Type B pancreatic cell (in vitro differentiated cells): Measurements from ENCODE around the gene MAN2C1. TPM values are rescaled to one million over a fixed set of nuclear protein-coding genes. Genes with fewer than 3 reads are reported as not detected.
A peak's percentile ranks its signal among the peaks of the same experiment; 100 is the strongest.

ENCODE experiments used
- DNase-seq: peaks from one replicate; pipeline ENCODE4 v3.0.0; 2021; ENCODE audit warnings: mixed read lengths; ENCODE audit not compliant: unreplicated experiment; ENCODE audit errors: extremely low spot score
- H3K27ac Mint-ChIP-seq: 2 replicates; pipeline ENCODE4 v1.8.0; 2021; ENCODE audit warnings: mild to moderate bottlenecking, mixed read lengths
- H3K27me3 Mint-ChIP-seq: 2 replicates; pipeline ENCODE4 v1.8.0; 2021; ENCODE audit warnings: mixed read lengths
- H3K36me3 Mint-ChIP-seq: 2 replicates; pipeline ENCODE4 v1.8.0; 2021; ENCODE audit warnings: mixed read lengths
- H3K4me1 Mint-ChIP-seq: one replicate; pipeline ENCODE4 v1.8.0; 2021; ENCODE audit warnings: mixed read lengths; ENCODE audit not compliant: unreplicated experiment
- H3K4me3 Mint-ChIP-seq: 2 replicates; pipeline ENCODE4 v1.8.0; 2021; ENCODE audit warnings: mild to moderate bottlenecking, mixed read lengths
- H3K9me3 Mint-ChIP-seq: 2 replicates; pipeline ENCODE4 v1.8.0; 2021; ENCODE audit warnings: mixed read lengths
- long read RNA-seq: library from polyadenylated mRNA; unstranded; transcript quantifications from one replicate; pipeline ENCODE4 v2.0.0, GENCODE V29; 2020
- total RNA-seq: library from RNA; stranded (reverse); gene quantifications from 2 replicates; pipeline ENCODE4 v1.2.1, GENCODE V29; 2021; ENCODE audit warnings: low replicate concordance
- TF ChIP-seq, protein P1 (sequence below): fragments of 200-600 bp; sonication (generic); conservative IDR thresholded peaks from 2 replicates; pipeline ENCODE4 v1.5.0; 2021; ENCODE audit warnings: antibody characterized with exemption, mild to moderate bottlenecking

MAN2C1 gene
- total RNA-seq: 143 and 220 TPM in 2 replicates
- long read RNA-seq, partial matches to known transcripts: 7 of 14 reads
- long read RNA-seq, other reads (novel, unspliced or antisense): 4 of 14 reads

DNA sequence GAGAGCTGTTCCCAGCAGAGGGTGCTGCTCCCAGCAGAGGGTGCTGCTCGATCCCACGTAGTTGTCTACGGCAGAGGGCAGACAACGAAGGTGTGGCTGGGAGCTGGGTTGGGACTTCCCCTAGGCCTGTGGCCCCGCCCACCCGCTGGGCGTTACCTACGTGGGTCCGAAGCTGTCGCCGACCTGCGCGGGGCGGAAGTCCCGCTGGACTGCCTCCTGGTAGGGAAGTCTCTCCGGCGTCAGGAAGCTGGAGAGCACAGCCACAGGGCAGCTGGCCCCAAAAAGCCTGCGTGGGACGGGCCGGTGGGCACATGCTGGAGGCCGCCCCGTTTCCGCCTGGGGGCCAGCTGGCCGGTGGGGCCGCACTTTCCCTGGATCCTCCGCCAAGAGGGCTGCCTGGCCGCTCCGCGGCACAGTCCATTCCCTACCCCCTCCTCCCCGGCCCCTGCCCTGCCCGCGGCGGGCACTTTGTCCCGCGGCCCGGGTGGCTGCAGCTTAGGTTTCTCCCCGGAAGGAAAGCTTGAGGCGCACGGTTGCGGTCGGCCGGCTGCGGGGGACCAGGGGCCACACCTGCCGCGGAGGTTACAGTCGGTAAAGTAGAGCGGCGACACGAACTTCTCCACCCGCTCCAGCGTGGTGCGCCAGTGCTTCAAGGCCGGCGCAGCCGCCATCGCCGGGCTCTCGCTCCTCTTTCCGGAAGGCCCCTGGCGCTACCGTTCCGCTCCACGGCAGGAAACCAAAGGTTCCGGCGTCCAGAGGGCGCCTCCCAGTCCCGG lies at the start of gene MAN2C1:
Gene MAN2C1 (minus strand): TSS at position 695 of the 776 bp plus-strand sequence. CDS start 24 bp downstream, at position 671.
- H3K4me3 Mint-ChIP-seq: peak within 1 kb of the TSS; percentile 93
- peaks cover 11% of the 10 kb centered on the region for H3K4me1 Mint-ChIP-seq
- TF ChIP-seq, protein P1, sequence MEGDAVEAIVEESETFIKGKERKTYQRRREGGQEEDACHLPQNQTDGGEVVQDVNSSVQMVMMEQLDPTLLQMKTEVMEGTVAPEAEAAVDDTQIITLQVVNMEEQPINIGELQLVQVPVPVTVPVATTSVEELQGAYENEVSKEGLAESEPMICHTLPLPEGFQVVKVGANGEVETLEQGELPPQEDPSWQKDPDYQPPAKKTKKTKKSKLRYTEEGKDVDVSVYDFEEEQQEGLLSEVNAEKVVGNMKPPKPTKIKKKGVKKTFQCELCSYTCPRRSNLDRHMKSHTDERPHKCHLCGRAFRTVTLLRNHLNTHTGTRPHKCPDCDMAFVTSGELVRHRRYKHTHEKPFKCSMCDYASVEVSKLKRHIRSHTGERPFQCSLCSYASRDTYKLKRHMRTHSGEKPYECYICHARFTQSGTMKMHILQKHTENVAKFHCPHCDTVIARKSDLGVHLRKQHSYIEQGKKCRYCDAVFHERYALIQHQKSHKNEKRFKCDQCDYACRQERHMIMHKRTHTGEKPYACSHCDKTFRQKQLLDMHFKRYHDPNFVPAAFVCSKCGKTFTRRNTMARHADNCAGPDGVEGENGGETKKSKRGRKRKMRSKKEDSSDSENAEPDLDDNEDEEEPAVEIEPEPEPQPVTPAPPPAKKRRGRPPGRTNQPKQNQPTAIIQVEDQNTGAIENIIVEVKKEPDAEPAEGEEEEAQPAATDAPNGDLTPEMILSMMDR: peak; percentile 75
- no peaks in the 10 kb centered on the region for H3K9me3 Mint-ChIP-seq
- H3K27me3 Mint-ChIP-seq: no peaks in the 10 kb centered on the region
- DNase-seq: peak; percentile 92
- peak within 1 kb of the TSS; percentile 94 for H3K27ac Mint-ChIP-seq
- H3K36me3 Mint-ChIP-seq: peaks cover 8% of the 10 kb centered on the region

DNA sequence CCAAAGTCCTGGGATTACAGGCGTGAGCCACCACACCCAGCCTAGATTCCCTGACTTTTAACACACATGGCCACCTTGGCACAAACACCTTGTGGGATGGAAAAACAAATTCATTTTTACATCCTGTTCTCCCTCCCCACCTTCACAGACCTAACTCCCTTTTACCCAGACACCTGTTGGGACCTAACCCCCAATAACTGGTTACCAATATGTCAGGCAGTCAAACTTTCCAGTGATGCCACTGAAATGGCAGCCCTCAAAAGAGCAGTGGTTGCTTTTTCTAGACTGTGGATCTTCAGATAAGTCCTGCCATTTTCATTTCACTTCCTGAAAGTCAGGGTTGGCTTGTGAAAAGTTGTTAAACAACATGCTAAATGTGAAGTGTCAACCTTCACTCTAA lies 48.2 kb upstream of the MAN2C1 start:
- DNase-seq: no peak
- peaks cover 19% of the 10 kb centered on the region for H3K36me3 Mint-ChIP-seq
- peak overlapping the region; percentile 70 for H3K27ac Mint-ChIP-seq
- TF ChIP-seq, protein P1: no peak
- H3K4me3 Mint-ChIP-seq: no peak overlapping the region
- no peaks in the 10 kb centered on the region for H3K4me1 Mint-ChIP-seq
- H3K9me3 Mint-ChIP-seq: no peaks in the 10 kb centered on the region
- H3K27me3 Mint-ChIP-seq: no peaks in the 10 kb centered on the region

DNA sequence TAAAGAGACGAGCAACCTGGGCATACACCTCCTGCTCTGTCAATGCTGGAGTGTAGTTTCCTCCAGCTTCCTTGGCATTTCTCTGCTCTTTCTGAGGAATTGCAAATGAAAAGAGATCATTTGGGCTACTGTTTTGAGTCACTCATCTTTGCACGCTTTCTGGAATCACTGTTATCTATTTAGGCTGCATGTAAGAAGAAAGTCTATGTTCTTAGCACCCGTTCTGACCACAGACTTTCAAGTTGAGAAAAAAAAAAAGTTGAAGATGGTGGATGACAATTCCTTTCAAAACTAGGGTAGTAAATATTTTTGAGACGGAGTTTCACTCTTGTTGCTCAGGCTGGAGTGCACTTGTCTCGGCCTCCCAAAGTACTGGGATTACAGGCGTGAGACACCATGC lies 41.8 kb upstream of the MAN2C1 start:
- H3K36me3 Mint-ChIP-seq: peaks cover 48% of the 10 kb centered on the region

DNA sequence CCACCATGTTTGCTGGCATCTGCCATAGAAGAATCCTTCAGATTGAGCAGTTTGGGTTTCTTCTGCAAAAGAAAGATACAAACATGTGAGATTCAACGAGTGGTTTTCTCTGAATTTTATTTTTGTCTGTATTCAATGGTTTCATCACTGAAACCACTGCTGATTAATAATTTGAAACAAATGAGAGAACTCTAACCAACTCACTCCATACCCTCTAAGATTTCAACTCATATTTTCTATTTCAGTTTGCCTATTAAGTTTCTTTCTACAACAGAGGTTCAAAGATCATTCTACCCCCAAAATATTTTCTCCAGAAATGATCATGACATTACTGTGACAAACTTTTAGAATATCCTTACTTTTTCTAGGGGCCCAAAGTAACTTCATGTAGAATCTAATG lies 38.7 kb upstream of the MAN2C1 start:
- no peak overlapping the region for H3K4me3 Mint-ChIP-seq
- H3K36me3 Mint-ChIP-seq: peaks cover 40% of the 10 kb centered on the region
- H3K9me3 Mint-ChIP-seq: no peaks in the 10 kb centered on the region
- H3K4me1 Mint-ChIP-seq: no peaks in the 10 kb centered on the region
- TF ChIP-seq, protein P1: no peak
- no peaks in the 10 kb centered on the region for H3K27me3 Mint-ChIP-seq
- H3K27ac Mint-ChIP-seq: no peak overlapping the region
- DNase-seq: no peak

More for the DNA sequence above, 41.8 kb upstream of the MAN2C1 start:
- no peak overlapping the region for H3K27ac Mint-ChIP-seq
- H3K9me3 Mint-ChIP-seq: no peaks in the 10 kb centered on the region
- no peak for DNase-seq
- H3K4me1 Mint-ChIP-seq: no peaks in the 10 kb centered on the region
- no peaks in the 10 kb centered on the region for H3K27me3 Mint-ChIP-seq
- TF ChIP-seq, protein P1: no peak
- H3K4me3 Mint-ChIP-seq: no peak overlapping the region

DNA sequence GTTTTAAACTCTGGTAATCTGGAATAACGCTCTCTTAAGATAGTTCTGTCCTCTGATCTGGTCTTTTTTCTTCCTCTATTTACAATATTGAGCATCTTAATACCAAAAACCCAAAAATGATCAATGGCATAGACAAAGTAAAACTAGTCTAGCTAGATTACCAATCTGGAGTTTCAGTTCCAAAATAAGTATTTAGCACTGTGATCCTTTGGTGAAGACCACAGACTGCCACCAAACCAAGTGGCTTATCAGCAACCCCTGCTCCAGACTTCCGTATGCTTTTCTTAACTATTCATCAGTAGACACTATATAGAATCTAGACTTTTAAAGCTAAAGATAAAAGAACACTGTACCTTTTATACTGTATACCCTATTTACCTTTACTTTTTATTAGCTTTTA lies 35.5 kb upstream of the MAN2C1 start:
- no peaks in the 10 kb centered on the region for H3K4me1 Mint-ChIP-seq
- H3K9me3 Mint-ChIP-seq: no peaks in the 10 kb centered on the region
- no peaks in the 10 kb centered on the region for H3K27me3 Mint-ChIP-seq
- H3K36me3 Mint-ChIP-seq: peaks cover 34% of the 10 kb centered on the region
- TF ChIP-seq, protein P1: no peak
- no peak overlapping the region for H3K4me3 Mint-ChIP-seq
- no peak overlapping the region for H3K27ac Mint-ChIP-seq
- DNase-seq: no peak
